SK-MEL-5 (cell line): ENCODE data around the gene BMP6. TPM values are rescaled to one million over a fixed set of nuclear protein-coding genes. Genes with fewer than 3 reads are reported as not detected.

Experiments used
- DNase-seq: peaks from one replicate; pipeline ENCODE4 v3.0.0-alpha.2; 2016; ENCODE audit warnings: low read depth, low spot score
- in situ Hi-C: cut with HindIII; loops from 2 replicates; pipeline ENCODE4 v1.10.0; 2016; ENCODE audit warnings: low sequenced_read_pairs, high pct_unique_total_duplicates, low pct_unique_long_range_greater_than_20kb
- total RNA-seq: library from RNA; depleted of rRNA; stranded (reverse); fragments of >200 nt; shearing (Covaris generic); gene quantifications from 2 replicates; pipeline ENCODE4 v1.2.3, GENCODE V29; 2014

The BMP6 gene
- total RNA-seq, 1 experiment from 2014 or later: 0.05 TPM

DNA sequence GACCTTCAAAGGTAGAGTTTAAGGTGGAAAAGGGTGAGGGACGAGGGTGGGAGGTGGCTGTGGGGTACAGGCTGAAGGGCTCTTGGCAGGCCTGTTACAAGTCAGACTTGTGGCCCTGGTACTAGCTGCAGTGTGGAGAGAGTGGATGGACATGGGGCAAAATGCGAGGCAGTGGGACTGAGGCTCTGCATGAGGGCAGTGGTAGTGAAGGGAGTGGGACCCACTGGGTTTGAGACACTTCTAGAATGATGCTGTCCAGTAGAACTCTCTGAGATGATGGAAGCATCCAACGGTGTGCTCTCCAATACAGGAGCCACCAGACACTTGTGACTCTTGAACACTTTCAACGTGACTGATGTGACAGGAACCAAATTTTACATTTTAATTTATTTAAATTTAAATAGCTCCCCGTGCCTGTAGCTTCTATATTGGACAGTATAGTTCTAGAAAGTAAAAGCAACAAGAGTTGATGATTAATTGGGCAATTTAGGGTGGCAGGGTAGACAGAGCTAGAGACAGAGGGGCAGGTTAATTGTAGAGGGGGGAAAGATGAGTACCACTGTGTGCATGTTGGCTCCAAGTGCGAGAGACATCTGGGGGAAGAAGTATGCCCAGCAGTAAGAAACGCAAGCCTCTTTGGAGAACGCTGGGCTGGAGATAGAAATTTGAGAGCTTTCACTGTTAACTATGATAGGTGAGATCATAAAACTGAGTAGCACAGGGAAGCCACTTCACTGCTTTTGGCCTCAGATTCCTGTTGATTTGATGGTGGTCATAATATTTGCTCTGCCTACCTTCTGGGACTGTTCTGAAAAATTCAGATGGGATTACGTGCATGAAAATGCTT, 107.2 kb downstream of the BMP6 start:
- DNase-seq: no peak
- in situ Hi-C loops: no loop called here

DNA sequence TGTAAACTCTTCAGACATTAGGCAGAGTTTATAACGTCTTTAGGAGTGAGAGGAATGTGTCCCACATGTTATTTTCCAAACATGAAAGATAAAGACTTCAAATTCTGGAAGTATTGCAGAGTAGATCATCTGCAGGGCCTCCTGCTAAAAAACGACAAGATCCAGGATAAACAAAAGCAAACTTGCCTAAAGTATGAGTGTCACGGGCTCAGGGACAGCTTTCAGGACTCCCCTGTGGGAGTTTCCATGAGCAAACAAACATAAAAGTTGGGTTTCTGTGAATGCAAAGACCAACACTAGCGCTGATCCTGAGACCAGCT, 107.8 kb downstream of the BMP6 start:
- in situ Hi-C loops: no loop called here
- DNase-seq: no peak

GRCh38 chr6:7836371-7837026, 110.6 kb downstream of the BMP6 start:
- no peak for DNase-seq
- in situ Hi-C loops: no loop called here

DNA sequence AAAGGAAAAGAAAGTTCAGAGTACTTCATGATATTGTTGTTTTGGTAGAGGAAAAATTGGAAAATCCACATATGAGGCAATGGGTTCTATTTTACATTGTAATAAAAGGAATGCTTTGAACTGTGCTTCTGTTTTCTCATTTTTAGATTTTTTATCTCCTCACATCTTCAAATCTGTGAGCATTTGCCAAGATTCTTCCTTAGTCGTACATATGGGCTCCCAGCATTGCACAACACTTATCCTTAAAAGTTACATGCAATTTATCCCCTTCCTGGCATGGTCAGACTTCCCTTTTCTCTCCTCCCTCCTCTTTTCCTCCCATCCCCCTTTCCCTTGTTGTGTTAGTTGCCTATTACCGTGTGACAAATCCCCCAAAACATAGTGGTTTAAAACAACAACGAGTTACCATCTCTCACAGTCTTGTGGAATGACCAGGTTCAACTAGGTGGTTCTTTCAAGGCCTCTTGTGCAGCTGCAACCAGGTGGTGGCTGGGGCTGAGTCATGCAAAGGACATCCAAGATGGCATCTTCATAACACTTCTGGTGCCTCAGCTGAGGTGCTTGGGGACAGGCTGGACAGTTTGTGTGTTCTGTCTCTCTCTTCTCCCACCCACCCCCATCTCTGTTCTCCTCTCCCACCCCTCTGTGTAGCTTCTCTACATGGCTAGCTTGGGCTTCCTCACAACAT, 116.0 kb downstream of the BMP6 start:
- no peak for DNase-seq
- in situ Hi-C loops: no loop called here

GRCh38 chr6:7846966-7847818, 121.3 kb downstream of the BMP6 start:
- in situ Hi-C loops: no loop called here
- DNase-seq: no peak

DNA sequence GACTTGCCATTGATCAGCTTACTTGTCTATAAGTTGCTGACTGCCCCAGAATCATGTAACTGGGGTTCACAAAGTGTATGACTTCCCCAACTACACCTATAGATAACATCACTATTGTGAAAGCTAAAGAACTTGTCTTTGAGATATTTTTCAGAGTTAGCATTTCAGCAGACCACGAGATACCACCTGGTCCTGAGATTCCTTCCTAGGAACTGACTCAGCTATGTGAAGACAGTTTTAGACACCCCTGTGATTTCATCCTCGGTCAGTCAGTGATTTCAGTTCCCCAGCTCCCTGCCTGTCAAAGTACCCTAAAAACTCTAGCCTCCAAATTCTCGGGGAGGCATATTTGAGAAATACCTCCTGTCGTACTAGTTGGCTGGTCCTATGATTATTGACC, 122.3 kb downstream of the BMP6 start:
- DNase-seq: no peak

DNA sequence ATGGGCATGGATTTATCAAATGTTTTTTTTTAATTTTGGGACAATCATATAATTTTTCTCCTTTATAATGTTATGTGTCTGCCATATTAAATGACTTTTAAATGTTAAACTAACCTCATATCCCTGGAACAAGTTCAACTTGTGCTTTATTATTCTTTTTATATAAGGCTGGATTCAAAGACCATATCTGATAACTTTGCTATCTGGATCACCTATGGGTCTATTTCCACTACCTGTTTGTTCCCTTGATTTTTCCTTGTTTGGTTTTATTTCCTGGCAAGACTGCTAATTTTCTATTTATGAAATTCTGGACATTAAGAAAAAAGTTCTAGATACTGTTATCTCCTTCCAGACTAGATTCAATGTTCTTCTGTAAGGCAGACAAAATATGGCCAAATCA, 125.9 kb downstream of the BMP6 start:
- DNase-seq: no peak
- in situ Hi-C loops: no loop called here

More for the DNA sequence above, 122.3 kb downstream of the BMP6 start:
- in situ Hi-C loops: no loop called here

DNA sequence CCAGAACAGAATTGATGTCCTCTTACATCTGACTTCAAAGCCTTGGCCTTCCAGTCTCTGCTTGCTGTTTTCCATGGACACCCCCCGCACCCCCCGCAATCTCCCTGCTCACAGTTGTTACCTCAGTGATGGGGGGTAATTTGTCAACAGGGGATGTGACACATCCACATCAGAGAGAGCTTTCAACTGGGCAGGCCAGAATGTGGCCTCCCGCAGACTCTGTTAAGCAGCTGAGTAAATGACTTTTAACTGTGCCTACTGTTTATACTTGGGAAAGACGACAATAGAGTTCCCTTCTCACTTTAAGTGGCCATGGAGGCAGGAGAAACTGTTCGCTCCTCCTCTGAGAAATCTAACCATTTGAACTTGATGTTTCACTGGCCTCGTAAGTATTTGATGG, 133.7 kb downstream of the BMP6 start:
- in situ Hi-C loops: no loop called here
- no peak for DNase-seq

DNA sequence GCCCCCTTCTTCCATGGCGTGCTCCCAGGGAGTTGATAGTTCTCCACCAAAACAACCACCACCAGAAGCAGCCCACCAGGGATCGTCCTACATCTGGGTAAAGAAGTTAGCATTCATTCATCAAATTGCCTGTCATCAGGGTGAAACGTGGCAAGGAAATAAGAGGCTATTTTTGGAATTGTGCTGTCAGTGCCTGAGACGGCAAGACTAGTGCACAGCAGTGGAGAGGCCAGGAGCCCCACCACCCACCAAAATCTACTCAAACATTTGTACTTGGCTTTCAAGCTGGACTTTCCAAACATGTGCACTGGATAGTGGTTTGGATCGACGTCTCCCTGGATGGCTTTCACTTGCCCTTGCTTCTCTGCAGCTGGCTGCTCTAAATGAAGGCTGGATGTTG, 139.9 kb downstream of the BMP6 start:
- in situ Hi-C loops: no loop called here

DNA sequence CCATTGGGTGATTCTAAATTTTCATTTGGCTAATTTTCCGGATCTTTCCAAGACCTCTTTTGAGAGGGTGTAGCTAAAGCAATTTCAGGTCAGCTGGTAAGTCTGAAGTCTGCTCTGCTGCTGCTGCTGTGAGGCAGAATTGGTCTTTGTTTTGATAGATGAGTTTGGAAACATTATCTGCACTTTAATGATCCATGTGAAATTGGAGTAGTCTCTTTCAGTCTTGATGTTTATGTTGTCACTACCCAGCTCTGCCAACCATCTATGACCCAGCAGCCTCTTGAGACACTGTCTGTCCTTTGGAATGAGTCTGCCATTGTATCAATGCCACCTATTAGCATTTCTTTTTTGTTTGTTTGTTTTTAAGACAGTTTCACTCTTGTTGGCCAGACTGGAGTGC, 140.6 kb downstream of the BMP6 start:
- in situ Hi-C loops: no loop called here
- no peak for DNase-seq

More for the DNA sequence above, 139.9 kb downstream of the BMP6 start:
- DNase-seq: no peak

GRCh38 chr6:7868926-7869325, 143.0 kb downstream of the BMP6 start:
- in situ Hi-C loops: no loop called here
- no peak for DNase-seq

DNA sequence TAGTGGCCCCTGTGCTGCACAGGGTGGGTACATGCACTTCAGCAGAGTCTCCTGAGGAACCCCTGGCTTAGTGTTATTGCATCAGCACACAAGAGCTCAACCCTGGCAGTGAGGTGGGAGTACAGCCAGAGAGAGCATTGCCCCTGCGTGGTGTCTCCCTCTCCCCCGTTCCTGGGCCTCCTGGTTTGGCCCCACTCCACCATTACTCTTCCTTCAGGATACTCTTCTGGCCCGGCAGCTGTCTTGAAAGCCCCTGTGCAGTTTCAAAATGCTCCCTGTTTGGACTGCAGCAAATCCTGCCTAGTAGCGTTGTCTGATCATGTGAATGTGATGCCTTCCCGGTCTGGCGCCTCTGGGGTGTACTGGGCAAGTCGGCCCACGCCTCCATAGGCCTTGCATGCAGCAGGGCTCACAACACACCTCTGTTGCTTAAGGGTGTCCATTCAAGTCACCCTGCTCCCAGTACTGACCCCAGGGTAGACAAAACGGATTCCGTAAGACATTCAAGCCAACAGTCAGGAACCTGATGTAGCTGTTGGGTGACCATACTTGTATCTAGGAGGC, 152.6 kb downstream of the BMP6 start:
- in situ Hi-C loops: no loop called here
- no peak for DNase-seq

DNA sequence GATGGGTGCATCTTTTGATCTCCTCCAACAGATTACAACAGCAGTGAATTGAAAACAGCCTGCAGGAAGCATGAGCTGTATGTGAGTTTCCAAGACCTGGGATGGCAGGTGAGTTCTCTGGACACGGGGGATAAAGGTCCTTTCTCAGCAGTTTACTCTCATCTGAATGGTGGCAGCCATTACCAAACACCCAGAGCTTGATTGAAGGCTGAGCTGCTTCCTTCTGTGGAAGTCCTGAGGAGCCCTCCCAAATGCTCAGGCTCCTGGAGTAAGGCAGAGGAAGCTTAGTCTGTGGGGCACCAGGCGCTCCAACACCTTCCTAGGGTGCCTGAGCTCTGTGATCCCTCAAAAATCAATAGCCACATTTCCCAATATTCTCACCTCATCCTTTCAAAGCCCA, 153.1 kb downstream of the BMP6 start:
- DNase-seq: no peak
- in situ Hi-C loops: no loop called here

GRCh38 chr6:7879579-7879978, 153.7 kb downstream of the BMP6 start:
- in situ Hi-C loops: no loop called here
- no peak for DNase-seq

- in situ Hi-C loops: no loop called here
- DNase-seq: no peak
These were observed 154.2 kb downstream of the BMP6 start for GRCh38 chr6:7879980-7880717.

DNA sequence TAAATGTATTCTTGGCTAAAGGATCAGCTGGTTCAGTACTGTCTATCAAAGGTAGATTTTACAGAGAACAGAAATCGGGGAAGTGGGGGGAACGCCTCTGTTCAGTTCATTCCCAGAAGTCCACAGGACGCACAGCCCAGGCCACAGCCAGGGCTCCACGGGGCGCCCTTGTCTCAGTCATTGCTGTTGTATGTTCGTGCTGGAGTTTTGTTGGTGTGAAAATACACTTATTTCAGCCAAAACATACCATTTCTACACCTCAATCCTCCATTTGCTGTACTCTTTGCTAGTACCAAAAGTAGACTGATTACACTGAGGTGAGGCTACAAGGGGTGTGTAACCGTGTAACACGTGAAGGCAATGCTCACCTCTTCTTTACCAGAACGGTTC, 154.8 kb downstream of the BMP6 start:
- in situ Hi-C loops: no loop called here
- no peak for DNase-seq
